SKM-1 (cell line): ENCODE results near the gene ZNF555.
"Not testable (repeated sequence)": the region's sequence is repeated elsewhere in the genome, so short reads cannot be mapped to it uniquely, and the experiment has no call there.

Experiments used
- DNase-seq: peaks from one replicate; lab custom pipeline; 2025; ENCODE audit not compliant: unreplicated experiment; lab: John Stamatoyannopoulos, UW

ZNF555 gene

GRCh38 chr19:2840794-2841791 is at the start of gene ZNF555:
TSS of gene ZNF555 (plus strand) at chr19:2841475. CDS start at chr19:2841573, 98 bp downstream.
- peak; percentile 99 for DNase-seq

- no peak for DNase-seq
These were observed 49.4 kb upstream of the ZNF555 start for GRCh38 chr19:2791876-2792275.

GRCh38 chr19:2792666-2793065 is 48.6 kb upstream of the ZNF555 start:
- not testable (repeated sequence) for DNase-seq

DNA sequence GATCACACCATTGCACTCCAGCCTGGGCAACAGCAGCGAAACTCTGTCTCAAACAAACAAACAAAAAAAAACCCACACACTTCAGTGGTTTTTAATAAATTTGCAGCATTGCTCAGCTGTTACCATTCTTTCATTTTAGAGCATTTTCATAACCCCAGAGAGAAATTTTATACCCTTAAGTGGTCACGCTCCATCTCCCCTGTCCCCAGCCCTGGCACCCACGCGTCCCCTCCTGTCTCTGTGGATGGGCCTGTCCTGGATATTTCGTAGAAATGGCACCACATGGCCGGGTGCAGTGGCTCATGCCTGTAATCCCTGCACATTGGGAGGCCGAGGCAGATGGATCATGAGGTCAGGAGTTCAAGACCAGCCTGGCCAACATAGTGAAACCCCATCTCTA is 48.1 kb upstream of the ZNF555 start:
- no peak for DNase-seq

GRCh38 chr19:2793577-2793976 is 47.7 kb upstream of the ZNF555 start:
- DNase-seq, result no peak

DNA sequence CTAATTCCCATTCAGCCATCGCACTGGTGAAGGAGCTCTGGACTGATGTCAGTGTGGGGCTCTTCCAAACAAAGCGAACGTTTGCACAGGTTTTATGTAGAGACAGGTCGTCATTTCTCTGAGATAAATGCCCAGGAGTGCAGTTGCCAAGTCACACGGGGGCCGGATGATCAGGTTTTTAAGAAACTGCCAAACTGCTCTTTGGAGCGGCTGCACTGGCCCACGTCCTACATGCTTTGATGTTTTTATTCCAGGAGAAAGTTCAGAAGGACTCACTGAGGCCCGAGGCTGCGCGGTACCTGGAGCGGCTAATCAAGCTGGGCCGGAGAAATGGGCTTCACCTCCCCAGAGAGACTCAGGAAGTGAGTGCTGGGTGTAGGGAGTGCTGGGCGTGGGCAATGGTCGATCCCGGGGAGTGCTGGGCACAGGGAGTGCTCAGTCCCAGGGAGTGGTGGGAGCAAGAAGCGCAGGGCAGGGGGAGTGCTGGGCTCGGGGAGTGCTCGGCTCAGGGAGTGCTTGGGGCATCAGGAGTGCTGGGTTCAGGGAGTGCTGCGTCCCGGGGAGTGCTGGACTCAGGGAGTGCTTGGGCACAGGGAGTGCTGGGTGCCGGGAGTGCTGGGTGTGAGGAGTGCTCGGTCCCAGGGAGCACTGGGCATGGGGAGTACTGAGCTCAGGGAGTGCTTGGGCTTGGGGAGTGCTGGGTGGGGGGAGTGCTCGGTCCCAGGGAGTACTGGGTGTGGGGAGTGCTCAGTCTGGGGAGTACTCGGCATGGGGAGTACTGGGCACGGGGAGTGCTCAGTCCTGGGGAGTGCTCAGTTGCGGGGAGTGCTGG is 45.2 kb upstream of the ZNF555 start:
- DNase-seq, result no peak

DNA sequence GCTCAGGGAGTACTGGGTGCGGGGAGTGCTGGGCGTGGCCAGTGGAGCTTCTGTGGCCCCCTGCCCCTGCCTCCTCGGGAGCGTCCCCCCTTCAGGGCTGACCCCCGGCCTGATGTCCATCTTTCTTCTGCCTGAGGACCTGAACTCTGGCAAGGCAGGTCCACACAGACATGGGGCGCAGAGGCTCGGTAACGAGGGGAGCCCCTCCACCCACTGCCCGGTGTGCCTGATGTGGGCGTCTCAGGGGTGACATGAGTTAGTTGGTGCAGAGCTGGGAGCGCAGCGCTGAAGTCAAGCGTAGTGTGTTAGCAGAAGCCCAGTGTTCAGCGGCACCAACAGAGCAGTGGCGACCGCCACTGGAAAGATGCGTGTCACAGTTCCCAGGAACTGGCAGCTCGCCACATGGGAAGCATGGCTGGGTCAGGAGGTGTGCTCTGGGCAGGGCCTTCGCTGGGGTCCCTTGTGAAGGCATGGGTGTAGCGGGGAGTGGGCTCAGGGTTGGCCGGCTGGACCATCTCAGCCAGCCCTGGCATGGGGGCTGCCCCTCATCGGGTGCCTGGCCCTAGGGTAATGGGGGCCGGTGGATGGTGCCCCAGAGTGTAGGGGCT is 44.5 kb upstream of the ZNF555 start:
- DNase-seq, result no peak

GRCh38 chr19:2797280-2797679 is 44.0 kb upstream of the ZNF555 start:
- no peak for DNase-seq

DNA sequence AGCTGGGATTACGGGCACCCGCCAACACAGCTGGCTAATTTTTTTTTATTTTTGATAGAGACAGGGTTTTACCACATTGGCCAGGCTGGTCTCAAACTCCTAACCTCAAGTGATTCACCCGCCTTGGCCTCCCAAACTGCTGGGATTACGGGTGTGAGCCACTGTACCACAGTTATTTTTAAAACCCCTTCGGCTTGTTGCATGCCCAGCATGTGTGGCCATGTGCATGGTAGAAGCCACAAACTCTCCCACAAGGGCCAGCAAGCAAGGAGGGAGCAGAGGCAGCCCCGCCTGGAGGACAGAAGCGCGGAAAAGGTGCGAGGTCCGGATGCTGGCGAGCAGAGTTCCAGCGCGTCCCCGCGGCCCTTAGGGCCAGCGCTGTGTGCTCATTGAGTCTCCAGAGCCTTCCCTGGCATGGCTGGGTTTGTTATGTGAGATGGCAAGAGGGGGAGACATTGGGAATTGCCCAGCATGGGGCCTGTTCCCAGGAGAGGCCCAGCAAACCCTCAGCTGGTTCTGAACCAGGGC is 43.1 kb upstream of the ZNF555 start:
- DNase-seq, result no peak

DNA sequence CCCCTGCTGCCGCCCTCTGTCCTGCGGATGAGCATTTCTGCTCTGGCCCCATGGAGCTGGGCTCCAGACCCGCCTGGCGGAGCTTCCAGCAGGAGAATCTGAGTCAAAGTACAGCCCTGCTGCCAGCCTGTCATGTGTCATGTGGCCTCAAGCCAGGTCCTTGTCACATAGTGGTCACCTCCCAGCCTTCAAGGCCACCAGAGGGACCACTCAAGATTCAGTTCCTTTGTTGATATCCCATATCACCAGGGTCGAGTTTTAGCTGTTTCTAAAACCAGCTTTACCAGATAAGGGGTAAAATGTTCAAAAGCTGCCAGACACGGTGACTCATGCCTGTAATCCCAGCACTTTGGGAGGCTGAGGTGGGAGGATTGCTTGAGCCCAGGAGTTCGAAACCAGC is 42.5 kb upstream of the ZNF555 start:
- DNase-seq, result no peak

DNA sequence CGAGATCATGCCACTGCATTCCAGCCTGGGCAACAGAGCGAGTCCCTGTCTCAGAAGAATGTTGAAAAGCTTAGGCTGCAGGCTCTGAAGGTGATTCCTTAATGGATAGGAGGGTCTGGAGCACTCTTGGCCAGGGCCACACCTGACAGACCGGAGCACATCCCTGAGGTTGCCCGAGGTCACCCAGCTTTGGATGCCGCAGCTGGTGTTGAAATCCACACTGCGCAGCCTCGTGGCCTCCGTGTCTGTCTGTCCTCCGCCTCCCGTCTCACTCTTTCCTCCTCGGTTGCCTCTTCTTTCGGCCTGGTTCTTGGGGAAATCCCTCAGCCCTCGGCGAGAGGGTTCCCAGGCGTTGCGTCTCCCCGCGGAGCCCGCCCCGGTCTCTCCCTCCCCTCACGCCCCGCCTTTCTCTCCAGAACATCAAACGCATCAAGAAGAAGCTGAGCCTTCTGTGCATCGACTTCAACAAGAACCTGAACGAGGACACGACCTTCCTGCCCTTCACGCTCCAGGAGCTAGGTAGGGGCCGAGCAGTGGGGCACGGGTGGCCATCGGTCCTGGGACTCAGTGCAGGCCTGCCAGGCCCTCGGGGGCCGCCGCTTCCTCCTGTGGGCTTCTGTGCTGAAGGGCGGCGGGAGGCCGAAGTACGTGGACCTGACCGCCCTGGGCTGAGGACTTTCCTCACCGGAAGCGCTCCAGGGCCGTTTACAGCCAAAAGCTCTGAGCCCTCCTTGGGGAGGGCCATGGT is 41.8 kb upstream of the ZNF555 start:
- DNase-seq, result no peak

DNA sequence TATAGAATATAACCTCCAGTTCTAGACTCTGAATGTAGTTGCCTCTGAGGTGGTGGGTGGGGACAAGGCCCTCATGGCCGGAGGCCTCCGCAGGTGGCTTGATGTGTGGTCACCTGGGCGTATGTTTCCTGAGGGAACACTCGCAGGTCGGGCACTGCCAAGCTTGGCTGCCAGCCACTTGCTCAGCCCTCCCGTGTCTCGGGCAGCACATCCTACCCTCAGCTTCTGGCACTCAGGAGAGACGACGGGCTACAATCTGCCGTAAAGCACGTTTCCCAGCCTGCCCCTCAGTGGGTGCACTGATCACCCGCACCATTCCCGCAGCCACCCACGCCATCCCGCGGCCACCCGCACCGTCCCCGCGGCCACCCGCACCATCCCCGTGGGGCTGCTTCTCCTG is 40.8 kb upstream of the ZNF555 start:
- DNase-seq, result no peak

DNA sequence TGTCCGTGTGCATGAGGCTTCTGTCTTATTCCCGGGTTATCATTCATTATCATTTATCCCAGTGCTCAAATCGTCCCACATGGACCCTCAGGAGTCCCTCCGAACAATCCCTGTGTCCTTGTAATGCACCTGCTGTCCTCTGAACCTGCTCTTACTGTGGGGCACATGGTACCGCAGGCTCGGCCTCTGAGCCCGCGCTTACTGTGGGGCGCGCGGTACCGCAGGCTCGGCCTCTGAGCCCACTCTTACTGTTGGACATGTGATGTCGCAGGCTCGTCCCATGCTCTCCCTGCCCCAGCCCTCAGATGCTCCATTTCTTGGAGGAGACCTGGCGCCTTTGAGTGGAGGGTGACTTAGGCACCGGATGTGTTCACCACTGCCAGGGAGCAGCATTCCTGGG is 38.4 kb upstream of the ZNF555 start:
- no peak for DNase-seq

DNA sequence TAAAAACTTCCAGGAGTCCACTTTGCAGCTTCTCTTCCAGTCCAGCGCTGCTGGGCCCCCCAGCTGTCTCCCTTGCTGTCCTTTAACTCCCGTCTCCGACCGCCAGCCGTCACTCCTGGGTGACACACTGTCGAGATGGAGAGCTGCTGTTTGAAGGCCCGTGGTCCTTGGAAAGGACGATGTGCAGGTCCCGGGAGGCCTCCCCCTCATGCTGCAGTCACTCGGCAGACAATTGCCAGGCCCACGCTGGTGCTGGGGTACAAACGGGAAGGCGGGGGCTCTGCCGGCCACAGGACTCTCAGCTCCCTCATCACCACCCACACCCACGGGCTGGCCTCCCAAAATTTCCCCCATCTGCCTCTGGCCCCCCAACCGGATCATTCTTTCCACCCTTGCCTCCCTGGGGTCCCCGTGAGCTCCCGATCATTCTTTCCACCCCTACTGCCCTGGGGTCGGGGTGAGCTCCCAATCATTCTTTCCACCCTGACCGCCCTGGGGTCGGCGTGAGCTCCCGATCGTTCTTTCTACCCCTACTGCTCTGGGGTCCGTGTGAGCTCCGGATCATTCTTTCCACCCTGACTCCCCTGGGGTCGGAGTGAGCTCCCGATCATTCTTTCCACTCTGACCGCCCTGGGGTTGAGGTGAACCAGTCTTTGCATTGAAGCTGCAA is 37.7 kb upstream of the ZNF555 start:
- no peak for DNase-seq

DNA sequence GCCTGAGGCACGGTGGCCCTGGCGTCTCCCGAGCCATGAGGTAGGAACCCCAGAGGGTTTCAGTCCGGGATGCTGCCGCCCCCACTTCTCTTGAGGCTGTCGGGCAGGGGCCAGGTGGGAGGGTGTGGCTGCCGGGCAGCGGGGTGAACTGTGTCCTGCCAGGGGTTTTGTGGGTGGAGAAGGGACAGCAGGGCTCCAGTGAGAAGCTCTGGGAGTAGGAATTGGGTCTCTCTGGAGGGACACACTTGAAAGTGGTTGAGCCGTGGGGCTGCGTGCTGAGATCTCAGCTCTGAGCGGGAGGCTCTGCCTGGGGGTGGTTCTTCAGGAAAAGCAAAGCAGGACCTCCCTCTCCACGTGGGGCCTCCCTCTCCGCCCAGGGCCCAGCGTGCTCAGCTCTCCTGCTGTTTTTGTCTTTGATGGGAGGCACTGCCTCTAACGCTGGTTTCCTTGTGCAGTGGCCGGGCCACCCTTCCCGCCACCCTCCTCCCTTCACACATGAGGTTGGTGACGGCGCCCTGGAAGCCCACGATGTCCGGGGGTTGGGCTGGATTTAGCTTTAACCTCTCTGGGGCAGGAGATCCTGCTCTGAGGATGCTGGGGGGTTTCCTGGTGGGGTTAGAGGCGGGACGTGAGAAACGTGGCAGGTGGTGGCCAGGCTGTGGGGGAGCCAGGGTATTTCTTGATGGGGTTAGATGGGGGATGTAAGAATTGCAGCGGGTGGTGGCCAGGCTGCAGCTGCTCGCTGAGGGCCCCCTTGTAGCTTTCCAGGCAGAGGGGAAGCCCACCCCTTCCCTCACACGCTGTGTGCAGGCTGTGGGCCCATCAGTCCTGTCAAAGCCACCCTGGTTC is 36.9 kb upstream of the ZNF555 start:
- DNase-seq, result no peak

- no peak for DNase-seq
These were observed 35.9 kb upstream of the ZNF555 start for GRCh38 chr19:2805261-2805900.

- no peak for DNase-seq
These were observed 35.2 kb upstream of the ZNF555 start for GRCh38 chr19:2805991-2806649.
